Activated T-helper 2 cell treated with anti-CD3 and anti-CD28 coated beads, Interferon-gamma antibody, Interleukin-2, Interleukin-4, amounts not matched to agents 10 μg/mL and 5 μg/mL and 100 μg/mL, durations not matched to agents 14 hours and 24 hours and 36 hours (primary cell): Measurements from ENCODE around the gene UCN2. TPM values are rescaled to one million over a fixed set of nuclear protein-coding genes. Genes with fewer than 3 reads are reported as not detected.

Experiments
- DNase-seq: peaks from one replicate; pipeline ENCODE4 v3.0.0; 2021; ENCODE audit warnings: low spot score
- H3K27ac Mint-ChIP-seq: one replicate; pipeline ENCODE4 v1.8.0; 2021; ENCODE audit warnings: mixed read lengths
- H3K27me3 Mint-ChIP-seq: one replicate; pipeline ENCODE4 v1.8.0; 2021; ENCODE audit warnings: low read depth, mixed read lengths
- H3K36me3 Mint-ChIP-seq: one replicate; pipeline ENCODE4 v1.8.0; 2021; ENCODE audit warnings: low read depth, mixed read lengths
- H3K4me1 Mint-ChIP-seq: one replicate; pipeline ENCODE4 v1.8.0; 2021; ENCODE audit warnings: low read depth, mixed read lengths
- H3K4me3 Mint-ChIP-seq: one replicate; pipeline ENCODE4 v1.8.0; 2021; ENCODE audit warnings: low read depth, mild to moderate bottlenecking, moderate library complexity, mixed read lengths
- H3K9me3 Mint-ChIP-seq: one replicate; pipeline ENCODE4 v1.8.0; 2021; ENCODE audit warnings: mixed read lengths
- intact Hi-C: fragments of 100-400 bp; cut with micrococcal nuclease; formaldehyde crosslinking; loops from one replicate; pipeline ENCODE4 v1.15.1; 2023
- total RNA-seq: library from RNA; stranded (reverse); gene quantifications from 2 replicates; pipeline ENCODE4 v1.2.3, GENCODE V29; 2022

Gene UCN2
- total RNA-seq, 1 donor from 2014 or later, result not detected

DNA sequence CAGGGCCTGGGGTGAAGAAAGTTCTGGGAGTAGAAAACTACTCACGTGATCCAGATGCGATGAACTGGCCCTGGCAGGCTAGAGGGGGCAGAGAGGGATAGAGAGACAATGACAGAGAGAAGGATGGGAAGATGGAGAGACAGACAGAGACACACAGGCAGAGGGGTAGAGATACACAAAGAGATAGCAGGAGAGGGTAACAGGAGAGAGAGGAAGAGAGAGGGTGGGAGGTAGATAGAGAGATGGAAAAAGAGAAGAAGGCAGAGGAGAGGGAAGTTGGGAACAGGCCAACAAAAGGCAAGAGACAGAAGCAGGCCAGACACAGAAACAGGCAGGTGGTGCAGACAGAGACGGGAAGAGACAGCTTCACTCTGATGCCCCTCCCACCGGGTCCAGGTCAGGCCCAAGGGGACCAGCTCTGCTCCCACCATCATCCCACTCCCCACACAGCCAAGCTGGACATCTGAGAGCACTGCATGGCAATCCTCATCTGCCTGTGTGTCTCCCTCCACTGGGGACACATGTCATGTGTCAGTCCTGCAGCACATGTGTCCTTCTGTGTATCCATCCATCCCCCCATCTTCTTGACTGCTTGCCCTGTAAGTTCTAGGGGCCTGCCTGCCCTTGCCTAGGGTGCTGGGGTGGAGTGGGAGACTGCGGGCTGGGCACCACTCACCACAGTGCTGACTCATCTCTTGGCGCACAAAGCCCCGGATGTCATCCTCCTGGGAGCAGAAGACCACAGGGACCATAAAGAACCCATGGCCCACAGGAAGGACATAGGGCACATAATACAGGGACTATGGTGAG, 2.2 kb upstream of the UCN2 start:
- DNase-seq, result no peak
- Mint-ChIP-seq H3K4me1 (peaks cover 18% of the 10 kb centered on the region), H3K27ac (peak overlapping the region; percentile 47), H3K36me3 (no peaks in the 10 kb centered on the region), H3K9me3 (no peaks in the 10 kb centered on the region), H3K27me3 (no peaks in the 10 kb centered on the region), H3K4me3 (no peak overlapping the region)
- intact Hi-C loops, result no loop called here

DNA sequence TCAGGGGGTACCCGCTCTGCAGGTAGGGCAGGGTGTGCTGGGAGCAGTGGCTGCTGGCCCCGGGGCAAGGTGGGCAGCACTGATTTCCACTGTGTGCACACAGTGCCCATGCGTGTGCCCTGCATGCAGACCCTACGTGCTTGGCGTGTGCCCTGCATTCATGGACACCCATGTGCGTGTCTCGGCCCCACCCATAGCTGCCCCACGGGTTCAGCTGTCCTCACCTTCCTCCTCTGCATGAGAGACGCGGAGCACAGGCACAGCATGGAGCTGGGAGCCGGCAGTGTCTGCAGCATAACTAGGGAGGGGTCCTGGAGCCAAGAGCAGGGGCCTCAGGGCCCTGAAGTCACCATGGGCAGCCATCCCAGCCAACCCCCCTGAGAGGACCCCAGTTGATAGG, 1.6 kb upstream of the UCN2 start:
- Mint-ChIP-seq H3K9me3 (no peaks in the 10 kb centered on the region), H3K4me1 (peaks cover 21% of the 10 kb centered on the region), H3K27ac (no peak overlapping the region), H3K4me3 (no peak overlapping the region), H3K27me3 (no peaks in the 10 kb centered on the region), H3K36me3 (no peaks in the 10 kb centered on the region)
- intact Hi-C loops, result no loop called here
- no peak for DNase-seq

DNA sequence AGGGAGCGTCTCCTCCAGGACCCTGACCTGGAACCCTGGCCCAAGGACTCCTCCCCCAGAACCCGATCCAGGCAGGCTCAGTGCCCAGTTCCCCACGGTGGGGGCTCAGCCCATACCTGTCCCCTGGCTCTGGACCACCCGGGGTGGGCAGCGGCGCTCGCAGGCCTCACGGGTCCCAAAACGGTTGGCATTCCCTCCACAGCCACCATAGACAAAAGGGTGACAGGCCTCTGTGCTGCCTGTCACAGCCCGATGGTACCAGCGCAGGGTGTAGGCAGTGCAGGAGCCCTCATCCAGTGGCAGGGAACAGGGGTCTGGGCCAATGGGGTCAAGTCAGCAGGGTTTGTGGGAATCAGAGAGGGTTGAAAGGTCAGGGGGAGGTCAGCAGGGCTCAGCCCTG, 1.1 kb upstream of the UCN2 start:
- H3K36me3 Mint-ChIP-seq, result no peaks in the 10 kb centered on the region
- intact Hi-C loops, result no loop called here
- no peak overlapping the region for H3K4me3 Mint-ChIP-seq
- H3K9me3 Mint-ChIP-seq, result no peaks in the 10 kb centered on the region
- H3K4me1 Mint-ChIP-seq, result peaks cover 25% of the 10 kb centered on the region
- H3K27ac Mint-ChIP-seq, result no peak overlapping the region
- DNase-seq, result no peak
- H3K27me3 Mint-ChIP-seq, result no peaks in the 10 kb centered on the region

DNA sequence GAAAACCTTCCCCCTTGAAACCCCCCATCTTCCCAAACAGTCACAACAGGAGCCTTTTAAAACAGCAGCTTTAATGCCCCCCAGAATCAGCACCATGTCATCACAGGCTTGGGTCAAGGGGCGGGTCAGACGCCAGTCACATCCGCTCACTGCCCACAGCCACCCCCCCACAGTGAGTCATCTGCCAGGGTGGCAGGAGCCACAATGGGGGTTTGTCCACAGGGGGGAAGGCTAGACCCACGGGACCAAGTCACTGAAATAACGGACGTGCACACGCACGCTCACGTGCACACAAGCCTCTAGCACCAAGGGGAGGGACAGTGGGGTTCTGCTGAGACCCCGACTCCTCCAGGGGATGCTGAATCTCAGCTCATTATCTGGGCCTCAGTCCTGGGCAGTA, 441 bp upstream of the UCN2 start:
- DNase-seq, result no peak
- no peak overlapping the region for H3K4me3 Mint-ChIP-seq
- H3K36me3 Mint-ChIP-seq, result no peaks in the 10 kb centered on the region
- intact Hi-C loops, result no loop called here
- H3K27ac Mint-ChIP-seq, result no peak overlapping the region
- H3K9me3 Mint-ChIP-seq, result no peaks in the 10 kb centered on the region
- H3K4me1 Mint-ChIP-seq, result peaks cover 27% of the 10 kb centered on the region
- no peaks in the 10 kb centered on the region for H3K27me3 Mint-ChIP-seq

DNA sequence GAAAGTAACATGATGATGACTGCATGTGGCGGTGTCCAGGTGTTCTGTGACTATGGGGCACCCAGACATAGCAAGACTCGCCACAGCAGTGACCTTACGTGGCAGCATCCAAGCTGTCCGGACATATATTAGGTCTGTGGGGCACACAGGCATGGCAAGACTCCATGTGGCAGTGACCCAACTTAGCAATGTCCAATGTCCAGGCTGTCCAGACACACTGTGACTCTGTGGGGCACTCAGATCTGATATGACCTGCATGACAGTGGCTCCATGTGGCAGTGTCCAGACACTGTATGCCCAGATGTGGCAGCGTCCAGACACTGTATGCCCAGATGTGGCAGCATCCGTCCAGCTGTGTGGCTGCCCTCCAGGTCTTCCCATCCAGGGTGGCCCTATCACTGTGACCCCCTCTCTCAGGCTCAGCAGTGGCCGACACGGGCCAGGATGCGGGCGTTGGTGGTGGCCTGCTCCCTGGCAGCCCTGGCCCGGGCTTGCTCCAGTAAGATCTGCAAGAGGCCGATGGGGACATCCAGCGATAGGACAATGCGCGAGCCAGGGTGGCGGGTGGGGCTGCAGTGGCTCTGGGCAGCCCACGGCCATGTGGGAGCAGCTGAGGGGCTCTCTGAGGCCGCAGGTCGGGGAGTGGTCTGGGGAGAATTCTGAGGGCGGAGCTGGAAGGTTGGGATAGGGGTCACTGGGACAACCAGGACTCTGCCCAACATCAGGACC, 1.1 kb downstream of the UCN2 start:
- no peak for DNase-seq
- Mint-ChIP-seq H3K4me1 (peaks cover 38% of the 10 kb centered on the region), H3K27me3 (no peaks in the 10 kb centered on the region), H3K27ac (no peak overlapping the region), H3K9me3 (no peaks in the 10 kb centered on the region), H3K36me3 (no peaks in the 10 kb centered on the region), H3K4me3 (no peak overlapping the region)
- intact Hi-C loops, result no loop called here

DNA sequence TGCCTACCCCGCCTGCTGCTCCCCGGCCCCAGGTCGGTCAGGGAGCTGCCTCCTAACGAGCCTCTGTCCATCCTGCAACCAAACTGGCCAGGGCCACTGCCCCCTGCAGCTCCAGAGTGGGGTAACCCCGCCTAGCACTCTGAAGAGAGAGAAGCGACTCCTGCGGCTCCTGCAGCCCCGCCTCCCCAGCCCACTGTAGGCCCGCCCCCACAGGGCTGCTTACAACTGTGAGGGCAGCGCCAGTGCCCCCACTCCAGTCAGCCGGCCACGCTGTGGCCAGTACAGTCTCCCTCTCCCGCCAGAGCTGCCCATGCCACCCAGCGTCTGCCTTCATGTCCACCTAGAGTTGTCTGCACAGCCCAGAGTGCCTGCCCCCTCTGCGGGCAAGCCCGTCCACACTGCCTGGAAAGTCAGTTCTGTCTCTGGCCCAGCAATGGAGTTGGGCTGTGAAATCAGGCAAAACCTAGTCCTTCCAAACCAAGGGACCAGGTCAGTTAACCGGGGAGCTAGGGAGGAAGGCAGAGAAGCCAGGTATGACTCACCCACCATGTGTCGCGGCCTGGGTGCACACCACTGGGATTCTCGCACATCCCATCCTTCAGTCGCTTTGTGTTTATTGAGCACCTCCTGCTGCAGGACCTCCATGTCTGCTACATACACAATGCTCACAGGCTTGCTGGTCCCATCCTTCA, 2.4 kb downstream of the UCN2 start:
- H3K27me3 Mint-ChIP-seq, result no peaks in the 10 kb centered on the region
- H3K36me3 Mint-ChIP-seq, result no peaks in the 10 kb centered on the region
- peaks cover 38% of the 10 kb centered on the region for H3K4me1 Mint-ChIP-seq
- DNase-seq, result no peak
- no peaks in the 10 kb centered on the region for H3K9me3 Mint-ChIP-seq
- intact Hi-C loops, result no loop called here
- peak overlapping the region; percentile 49 for H3K4me3 Mint-ChIP-seq
- no peak overlapping the region for H3K27ac Mint-ChIP-seq

DNA sequence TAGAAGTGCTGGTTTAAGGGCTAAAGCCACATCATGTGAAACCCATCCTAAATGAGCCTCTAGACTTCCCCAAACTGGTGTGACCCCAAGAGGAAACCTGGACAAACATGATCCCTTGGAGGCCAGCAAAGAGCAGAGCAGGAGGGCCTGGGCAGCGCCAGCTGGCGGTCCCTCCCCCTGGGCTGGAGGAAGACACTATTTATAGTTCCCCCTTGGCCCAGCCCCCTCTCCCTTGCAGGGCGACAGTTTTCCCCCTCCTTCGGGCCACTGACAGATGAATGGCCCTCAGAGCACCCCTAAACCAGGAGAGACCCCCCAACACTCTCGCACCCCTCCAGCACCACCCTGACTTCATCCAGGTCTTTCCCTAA, 2.9 kb downstream of the UCN2 start:
- intact Hi-C loops, result no loop called here
- Mint-ChIP-seq H3K27ac (no peak overlapping the region), H3K36me3 (no peaks in the 10 kb centered on the region), H3K9me3 (no peaks in the 10 kb centered on the region), H3K4me1 (peaks cover 38% of the 10 kb centered on the region), H3K27me3 (no peaks in the 10 kb centered on the region), H3K4me3 (no peak overlapping the region)
- DNase-seq, result no peak

DNA sequence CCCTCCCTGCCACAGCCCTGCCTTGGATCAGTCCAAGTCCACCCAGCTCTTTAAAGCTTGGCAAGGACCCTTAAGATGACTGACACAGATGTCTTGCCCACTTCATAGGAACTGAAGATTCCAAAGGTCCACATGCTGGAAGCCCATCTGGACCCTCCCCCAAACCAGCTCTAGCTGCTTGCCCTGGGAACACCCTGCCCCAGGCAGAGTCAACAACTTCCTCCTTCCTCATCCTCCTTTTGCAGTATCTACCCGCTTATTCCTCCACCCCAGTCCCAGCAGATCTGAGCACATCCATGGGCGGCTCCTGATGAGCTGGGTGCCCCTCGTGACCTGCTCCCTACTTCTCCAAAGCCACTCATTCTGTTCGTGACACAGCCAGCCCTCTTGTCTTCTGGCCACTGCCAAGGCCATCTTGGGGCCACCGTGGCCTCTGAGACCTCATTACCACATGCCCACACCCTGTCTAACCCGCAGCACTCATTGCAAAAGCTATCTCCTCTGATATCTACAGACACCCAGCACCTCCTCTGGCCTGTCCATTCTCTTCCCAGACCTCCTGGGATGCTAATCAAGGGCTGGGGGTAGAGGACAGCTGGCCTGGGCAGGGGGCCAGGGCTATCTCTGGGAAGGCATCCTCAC, 5.0 kb downstream of the UCN2 start:
- H3K9me3 Mint-ChIP-seq, result no peaks in the 10 kb centered on the region
- H3K27me3 Mint-ChIP-seq, result no peaks in the 10 kb centered on the region
- H3K4me1 Mint-ChIP-seq, result peaks cover 48% of the 10 kb centered on the region
- peaks cover 18% of the 10 kb centered on the region for H3K36me3 Mint-ChIP-seq
- DNase-seq, result no peak
- H3K4me3 Mint-ChIP-seq, result peak overlapping the region; percentile 23
- peak overlapping the region; percentile 65 for H3K27ac Mint-ChIP-seq
- intact Hi-C loops, result loop anchor here (1.0 to 10.0 kb wide), 3 partner anchors 41 to 314 kb away; partner anchors contain the start of genes SLC26A6 and ZNF589

DNA sequence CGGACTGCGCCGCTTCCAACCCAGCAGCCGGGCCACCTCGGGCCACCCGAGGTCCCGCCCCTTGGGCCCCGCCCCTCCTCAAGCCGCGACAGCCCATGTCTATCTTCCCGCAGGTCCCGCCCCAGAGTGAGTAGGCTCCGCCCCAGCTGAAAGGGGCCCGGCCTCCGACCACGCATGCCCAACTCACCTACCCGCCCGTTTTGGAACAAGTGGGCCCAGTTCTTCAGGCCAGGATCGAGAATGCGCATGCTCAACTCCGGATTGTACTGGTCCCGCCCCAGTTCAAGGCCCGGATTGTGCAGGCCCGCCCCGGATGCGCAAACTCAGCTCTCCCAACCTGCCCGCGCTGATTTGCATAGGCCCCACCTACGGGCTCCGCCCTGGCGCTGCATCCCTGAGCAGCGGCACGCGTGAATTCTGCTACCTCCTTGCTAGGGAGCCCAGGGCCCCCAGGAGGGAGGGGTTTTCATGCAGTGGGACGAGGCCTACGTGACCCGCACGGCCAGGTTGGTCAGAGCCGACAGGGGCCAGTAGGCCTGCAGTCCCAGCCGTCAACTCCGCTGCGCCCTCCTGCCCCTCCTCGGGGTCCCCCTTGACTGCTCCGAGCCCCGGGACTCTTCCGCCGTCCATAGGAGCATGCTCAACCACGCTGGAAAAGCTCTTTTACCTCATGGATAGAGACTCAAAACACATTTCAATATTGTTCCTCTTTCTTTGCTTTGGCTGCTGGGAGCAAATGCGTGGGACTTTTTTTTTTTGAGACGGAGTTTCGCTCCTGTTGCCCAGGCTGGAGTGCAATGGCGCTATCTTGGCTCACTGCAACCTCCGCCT, 6.6 kb downstream of the UCN2 start, which contains the start of gene PFKFB4:
Gene PFKFB4 (minus strand): TSS at position 8 of the 831 bp plus-strand sequence. CDS start 26 bp downstream, outside the sequence.
- H3K4me1 Mint-ChIP-seq, result peaks cover 51% of the 10 kb centered on the region
- H3K27me3 Mint-ChIP-seq, result no peaks in the 10 kb centered on the region
- H3K27ac Mint-ChIP-seq, result peak within 1 kb of the TSS; percentile 93
- peak within 1 kb of the TSS; percentile 86 for H3K4me3 Mint-ChIP-seq
- no peaks in the 10 kb centered on the region for H3K9me3 Mint-ChIP-seq
- peak; percentile 99 for DNase-seq
- intact Hi-C loops, result loop anchor here (1.0 to 10.0 kb wide), 6 partner anchors 40 to 312 kb away; partner anchors contain the start of genes ATRIP, UQCRC1 and ZNF589
- peaks cover 23% of the 10 kb centered on the region for H3K36me3 Mint-ChIP-seq

DNA sequence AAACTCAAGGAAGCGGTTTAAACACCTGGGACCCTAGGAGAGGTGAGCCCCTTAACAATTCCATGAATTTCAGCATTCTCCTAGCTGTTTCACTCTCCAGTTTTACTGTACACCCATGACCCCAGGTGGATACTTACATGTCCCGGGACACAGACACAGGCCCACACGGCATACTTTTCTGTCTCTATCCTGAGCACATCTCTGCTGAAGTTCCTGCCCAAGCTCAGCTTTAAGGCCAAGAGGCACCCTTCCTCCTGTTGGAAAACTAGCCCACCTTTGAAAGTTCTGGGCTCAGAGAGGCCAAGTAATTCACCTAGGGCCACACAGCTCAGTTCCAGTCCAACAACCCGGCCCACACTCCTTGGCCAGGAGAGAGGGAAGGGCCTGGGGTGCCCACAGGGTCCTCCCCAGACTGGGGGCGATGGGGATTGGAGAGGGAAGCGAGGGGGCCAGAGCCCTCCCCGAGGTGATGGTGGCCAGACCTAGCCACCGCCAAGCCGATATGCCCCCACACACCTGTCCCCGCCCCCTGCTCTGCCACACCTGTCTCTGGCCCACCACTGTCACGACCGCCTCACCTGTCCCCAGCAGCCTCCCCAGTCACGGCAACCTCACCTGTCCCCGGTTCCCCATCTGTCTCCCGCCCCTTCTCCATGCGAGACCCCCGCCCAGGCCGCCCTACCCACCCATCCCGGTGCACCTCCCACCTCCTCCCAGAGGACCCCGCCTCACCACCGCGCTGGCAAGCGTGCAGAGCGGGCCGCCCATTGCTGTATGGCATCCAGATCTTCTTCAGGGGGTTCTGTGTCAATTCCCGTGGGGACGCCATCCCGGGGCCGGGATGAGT, 7.4 kb downstream of the UCN2 start:
- intact Hi-C loops, result loop anchor here (2.0 to 10.0 kb wide), 5 partner anchors 39 to 311 kb away; partner anchors contain the start of genes ATRIP, UQCRC1 and ZNF589
- H3K4me1 Mint-ChIP-seq, result peaks cover 49% of the 10 kb centered on the region

More for the DNA sequence above, 7.4 kb downstream of the UCN2 start:
- Mint-ChIP-seq H3K9me3 (no peaks in the 10 kb centered on the region), H3K36me3 (peaks cover 23% of the 10 kb centered on the region), H3K27me3 (no peaks in the 10 kb centered on the region), H3K27ac (peak overlapping the region; percentile 93), H3K4me3 (peak overlapping the region; percentile 86)
- DNase-seq, result no peak
